Testis (tissue), 2 donors: ENCODE measurements around the gene BORA.

ENCODE experiments used
- CTCF ChIP-seq, 3 experiments: fragments of 450-650 bp in 2 of 3; fragments of 200-600 bp in 1 of 3; sonication (generic) in 1 of 3; IDR thresholded peaks; one replicate each; pipeline ENCODE4 v1.5.1; 2016 to 2019; ENCODE audit warnings: antibody characterized with exemption in 3 of 3, mild to moderate bottlenecking in 2 of 3, moderate library complexity in 1 of 3
- POLR2A ChIP-seq: fragments of 450-650 bp; IDR thresholded peaks from one replicate; pipeline ENCODE4 v1.6.1; 2017; ENCODE audit warnings: antibody characterized with exemption, mild to moderate bottlenecking, moderate library complexity

- TF ChIP-seq CTCF (IDR thresholded peaks at IDR 0.05) (no peak), POLR2A (no peak)
Observed at GRCh38 chr13:72804301-72804700, 76.6 kb downstream of the BORA start.
